ENCODE data around the gene ABHD17C.
A peak's percentile ranks its signal among the peaks of the same experiment; 100 is the strongest.
"Not testable (repeated sequence)": the region's sequence is repeated elsewhere in the genome, so short reads cannot be mapped to it uniquely, and the experiment has no call there.

ABHD17C gene

GRCh38 chr15:80695099-80695910 lies at the start of gene ABHD17C:
TSS of gene ABHD17C (plus strand) at chr15:80695310. CDS start at chr15:80695430, 120 bp downstream.
- no peak for DNase-seq (ENCODE audit: low read depth)

DNA sequence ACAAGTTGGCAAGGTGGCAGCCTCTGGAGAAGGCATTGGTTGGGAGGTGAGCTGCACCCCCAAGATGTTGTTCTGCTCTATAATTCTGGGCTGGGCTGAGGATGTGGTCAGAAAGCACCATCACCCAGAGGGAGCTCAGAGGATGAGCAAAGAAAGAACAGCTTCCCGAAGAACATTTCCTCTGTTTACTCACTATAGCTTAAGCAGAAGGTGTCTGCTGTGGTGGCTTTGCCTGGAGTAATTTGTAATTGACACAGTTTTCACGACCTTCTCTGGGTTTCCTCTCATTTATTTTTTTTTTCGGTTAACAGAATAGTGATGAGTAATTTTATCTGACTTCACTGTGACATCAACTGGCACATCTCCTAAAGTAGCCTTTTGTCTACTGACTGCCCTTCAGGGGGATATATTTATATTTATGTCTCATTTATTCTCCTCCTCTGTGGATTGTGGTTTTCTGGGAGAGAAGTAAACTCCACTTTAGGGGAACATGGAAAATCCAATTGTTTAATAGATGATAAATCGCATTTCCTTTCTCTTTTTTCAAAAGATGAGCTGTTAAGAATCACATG lies 49.5 kb upstream of the ABHD17C start:
- no peak for DNase-seq (ENCODE audit: low read depth)

GRCh38 chr15:80647424-80647823 lies 47.7 kb upstream of the ABHD17C start:
- DNase-seq (ENCODE audit: low read depth): not testable (repeated sequence)

- no peak for DNase-seq (ENCODE audit: low read depth)
Observed at GRCh38 chr15:80654299-80654698, 40.8 kb upstream of the ABHD17C start.

- no peak for DNase-seq (ENCODE audit: low read depth)
Observed at GRCh38 chr15:80659375-80659774, 35.7 kb upstream of the ABHD17C start.

- no peak for DNase-seq (ENCODE audit: low read depth)
Observed at GRCh38 chr15:80660119-80660518, 35.0 kb upstream of the ABHD17C start.

GRCh38 chr15:80662129-80662528 lies 33.0 kb upstream of the ABHD17C start:
- DNase-seq (ENCODE audit: low read depth): no peak

GRCh38 chr15:80662757-80663553 lies 32.2 kb upstream of the ABHD17C start:
- DNase-seq (ENCODE audit: low read depth): no peak

DNA sequence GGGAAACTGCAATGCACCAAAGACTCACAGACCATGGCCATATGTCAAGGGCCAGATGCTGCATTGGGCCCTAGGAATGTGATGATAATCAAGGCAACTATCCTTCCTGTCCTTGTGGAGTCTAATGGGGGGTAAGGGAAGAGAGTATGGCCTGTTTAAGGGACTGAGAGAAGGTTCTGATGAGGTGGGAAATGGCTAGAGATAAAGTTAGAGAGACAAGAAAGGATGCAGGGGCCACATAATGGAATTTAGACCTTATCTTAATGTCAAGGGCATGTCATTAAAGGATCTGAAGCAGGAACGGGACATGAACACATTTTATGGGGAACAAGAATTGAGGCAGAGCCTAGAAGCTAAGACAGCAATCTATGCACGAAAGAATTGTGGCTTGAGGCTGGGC lies 30.0 kb upstream of the ABHD17C start:
- DNase-seq (ENCODE audit: low read depth): no peak

DNA sequence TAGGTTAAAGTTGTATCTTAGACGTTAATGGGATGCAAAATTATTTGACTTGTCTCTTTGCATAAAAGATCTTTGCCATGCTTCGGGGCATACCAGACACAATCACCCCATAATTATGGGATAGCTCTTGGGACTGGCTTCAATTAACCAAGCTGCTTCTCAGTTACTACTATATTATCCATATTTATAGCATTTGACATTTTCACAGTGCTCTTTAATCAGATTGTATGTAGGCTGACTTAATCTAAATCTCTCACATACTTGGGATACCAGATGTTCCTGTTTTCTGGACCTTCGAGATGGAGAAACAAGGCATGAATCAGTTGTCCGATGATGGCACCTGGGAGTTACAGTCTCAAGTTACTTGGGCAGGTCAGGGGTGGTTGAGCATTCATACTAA lies 27.2 kb upstream of the ABHD17C start:
- DNase-seq (ENCODE audit: low read depth): no peak

DNA sequence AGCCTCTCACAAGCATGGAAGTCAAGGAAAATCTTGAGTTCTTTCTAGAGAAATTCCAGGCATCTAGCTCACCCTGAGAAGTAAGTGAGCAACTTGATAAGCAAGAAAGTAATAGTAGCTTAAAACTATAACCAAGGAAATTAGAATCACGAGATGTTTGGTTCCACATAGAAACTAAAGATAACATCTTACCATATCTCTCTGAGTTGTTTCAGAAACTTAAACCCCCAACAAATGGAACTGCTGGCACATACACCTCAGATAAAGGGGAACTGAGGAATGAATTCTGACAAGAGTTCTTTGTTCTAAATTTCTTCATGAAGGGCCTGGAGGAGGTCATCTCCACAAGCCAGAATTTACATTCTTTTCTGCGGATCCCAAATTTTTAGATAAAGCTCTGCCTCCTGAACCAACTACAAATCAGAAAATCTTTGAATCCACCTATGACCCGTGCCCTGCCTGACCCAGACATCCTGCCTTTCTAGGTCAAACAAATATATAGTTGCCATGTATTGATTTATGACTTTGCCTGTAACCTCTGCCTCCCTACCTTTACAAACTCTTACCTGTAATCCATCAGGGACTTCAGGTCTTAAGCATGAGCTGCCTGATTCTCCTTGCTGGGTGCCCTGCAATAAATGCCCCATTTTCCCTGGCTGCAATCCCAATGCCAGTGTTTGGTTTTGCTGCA lies 26.4 kb upstream of the ABHD17C start:
- no peak for DNase-seq (ENCODE audit: low read depth)

DNA sequence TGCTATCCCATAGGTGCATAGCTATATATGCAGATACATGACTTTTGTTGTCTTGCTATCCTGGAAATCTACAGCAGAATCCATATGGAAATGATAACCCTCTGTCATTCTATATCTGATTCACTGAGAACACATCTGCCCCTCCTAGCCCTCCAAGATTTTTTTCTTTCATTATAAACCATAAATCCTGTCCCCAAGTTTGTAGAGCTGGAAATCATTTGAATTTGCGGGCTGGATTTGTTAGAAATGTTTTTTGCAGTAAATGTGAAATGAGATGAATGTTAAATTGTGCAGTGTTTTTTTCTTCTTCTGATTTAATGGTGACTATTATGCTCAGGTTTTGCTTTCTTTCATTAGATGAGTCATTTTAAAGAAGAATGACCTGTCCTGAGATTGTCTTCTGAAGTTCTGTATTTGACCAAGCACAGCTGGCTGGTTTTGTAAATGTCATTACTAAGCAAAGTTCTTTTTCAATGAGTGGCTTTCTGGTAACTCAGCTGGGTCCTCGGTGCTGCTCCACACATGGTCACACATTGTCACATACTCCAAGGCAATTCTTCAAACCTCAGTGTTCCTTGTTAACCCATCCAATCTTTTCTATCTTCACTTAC lies 25.3 kb upstream of the ABHD17C start:
- peak; percentile 36 for DNase-seq (ENCODE audit: low read depth)

DNA sequence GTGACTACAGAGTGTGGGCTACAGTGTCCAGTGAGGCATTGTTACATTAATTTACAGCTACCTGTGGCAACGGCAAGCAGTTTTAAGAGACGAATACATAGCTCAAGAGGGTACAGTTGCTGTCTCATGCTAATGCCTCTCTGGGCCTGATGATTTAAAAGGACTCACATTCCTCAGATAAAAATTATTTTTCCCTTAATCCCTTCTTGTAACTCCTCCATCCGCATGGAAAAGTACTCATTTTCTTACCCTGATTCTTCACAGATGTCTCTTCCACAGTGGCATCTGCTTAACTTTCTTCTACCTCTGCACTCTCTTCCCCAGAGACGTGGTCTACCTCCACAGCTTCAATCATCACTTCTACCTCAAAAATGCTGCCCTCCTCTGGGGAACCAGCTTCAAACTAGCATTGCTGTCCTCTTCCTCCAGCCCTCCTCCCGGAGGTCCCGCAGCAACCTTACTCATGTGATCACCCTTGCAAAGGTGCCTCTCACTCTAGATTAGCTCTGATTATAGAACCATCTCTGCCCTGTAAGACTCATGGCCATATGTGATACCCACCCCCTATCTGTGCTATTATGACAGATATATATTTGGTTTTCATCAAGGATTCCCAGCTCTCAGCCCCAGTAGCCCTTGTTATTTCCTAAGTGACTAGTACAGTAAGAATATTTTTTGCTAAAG lies 21.4 kb upstream of the ABHD17C start:
- no peak for DNase-seq (ENCODE audit: low read depth)

DNA sequence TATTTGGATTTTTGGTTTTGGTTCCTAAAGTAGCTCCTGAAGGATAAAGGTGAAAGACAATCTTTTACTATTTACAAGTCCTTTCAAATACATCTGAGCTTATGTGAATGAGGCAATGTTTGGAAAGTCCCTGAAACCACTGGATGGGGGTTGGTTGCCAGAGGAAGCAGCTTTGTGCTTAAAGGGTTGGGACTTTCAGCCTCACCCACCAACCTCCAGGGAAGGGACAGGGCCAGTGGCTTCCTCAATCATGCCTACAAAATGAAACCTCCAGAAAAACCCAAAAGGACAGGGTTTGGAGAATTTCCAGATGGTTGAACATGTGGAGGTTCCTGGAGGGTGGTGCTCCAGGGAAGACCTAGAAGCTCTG lies 20.9 kb upstream of the ABHD17C start:
- no peak for DNase-seq (ENCODE audit: low read depth)

DNA sequence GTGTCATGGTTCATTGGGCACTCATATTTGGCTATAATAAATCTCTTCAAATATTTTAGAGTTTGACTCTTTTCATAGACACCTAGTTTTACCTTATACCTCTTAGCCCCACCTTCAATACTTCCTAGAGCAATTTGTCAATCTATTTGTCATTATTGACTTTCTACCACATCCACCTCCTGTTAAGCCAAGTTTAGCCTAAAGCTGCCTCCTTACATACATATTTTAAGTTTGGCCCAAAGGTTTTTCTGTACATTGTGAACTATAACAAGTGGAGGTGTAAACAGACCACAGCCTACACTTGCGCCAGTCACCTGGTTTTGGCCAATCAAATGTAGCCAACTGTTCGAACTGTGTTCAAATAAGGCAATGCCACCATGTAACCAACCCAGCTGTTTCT lies 18.1 kb upstream of the ABHD17C start:
- DNase-seq (ENCODE audit: low read depth): no peak

GRCh38 chr15:80679167-80679803 lies 15.8 kb upstream of the ABHD17C start:
- DNase-seq (ENCODE audit: low read depth): no peak

DNA sequence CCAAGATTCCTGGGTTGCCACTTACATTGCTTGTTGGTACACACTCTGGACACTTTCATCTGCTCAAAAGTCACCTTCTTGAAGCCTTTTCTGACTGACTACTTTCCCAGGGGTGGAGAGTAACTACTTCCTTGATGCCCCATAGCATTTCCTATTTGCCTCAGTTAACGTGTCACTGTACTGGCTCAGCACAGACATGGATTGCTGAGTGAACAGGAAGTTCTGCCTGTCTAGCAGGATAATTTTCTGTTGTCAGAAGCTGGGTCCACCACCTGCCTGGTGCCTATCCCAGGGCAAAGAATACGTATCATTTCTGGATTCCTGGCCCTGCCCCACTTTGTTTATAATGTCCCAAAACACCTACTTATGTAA lies 15.3 kb upstream of the ABHD17C start:
- no peak for DNase-seq (ENCODE audit: low read depth)

GRCh38 chr15:80682201-80682600 lies 12.9 kb upstream of the ABHD17C start:
- DNase-seq (ENCODE audit: low read depth): no peak

DNA sequence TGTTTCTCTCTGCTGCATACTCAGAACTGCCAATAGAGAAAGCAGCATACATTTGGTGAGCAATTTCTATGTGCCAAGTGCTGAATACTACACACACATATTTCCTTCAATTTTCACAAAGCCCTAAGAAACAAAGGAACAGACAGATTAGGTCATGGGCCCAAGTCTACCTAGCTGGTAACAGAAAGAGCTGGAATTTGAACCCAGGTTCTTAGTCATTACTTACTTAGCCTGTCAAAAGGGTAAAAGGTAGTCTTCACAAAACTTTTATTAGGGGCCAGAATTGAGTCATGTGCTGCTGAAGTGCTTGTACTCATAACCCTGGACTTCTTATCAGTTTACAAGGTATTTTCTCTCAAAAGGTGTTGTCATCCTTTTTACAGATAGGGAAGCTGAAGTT lies 10.4 kb upstream of the ABHD17C start:
- no peak for DNase-seq (ENCODE audit: low read depth)

GRCh38 chr15:80685628-80686027 lies 9.5 kb upstream of the ABHD17C start:
- no peak for DNase-seq (ENCODE audit: low read depth)

DNA sequence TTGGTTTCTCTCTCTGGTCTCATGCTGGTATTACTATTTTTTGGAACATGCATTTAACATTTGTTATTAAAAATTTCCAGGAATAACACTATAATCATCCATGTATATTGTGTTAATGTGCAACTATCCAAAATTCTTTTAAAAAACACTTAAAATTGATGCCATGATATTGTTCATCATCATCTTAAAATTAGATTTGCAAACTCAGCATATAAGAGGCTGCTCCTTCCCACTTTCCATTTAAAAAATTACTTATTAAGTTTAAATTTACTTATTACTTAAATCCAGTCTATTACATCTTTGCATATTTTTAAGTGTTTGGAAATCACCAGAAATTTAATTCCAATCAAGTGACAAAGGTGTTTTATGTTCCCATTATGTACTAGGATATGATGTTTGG lies 5.8 kb upstream of the ABHD17C start:
- DNase-seq (ENCODE audit: low read depth): no peak
